Kidney (tissue), 14 donors: ENCODE data around the gene SMAD1. TPM values are rescaled to one million over a fixed set of nuclear protein-coding genes. Genes with fewer than 3 reads are reported as not detected.

Experiments used
- DNase-seq, 5 donors: peaks; one replicate each; pipeline ENCODE4 v3.0.0-alpha.2; 2013 to 2020
- FAIRE-seq: peaks from 2 replicates; lab custom pipeline; 2012; peaks lifted over from hg19 to GRCh38; lab: Jason Lieb, UNC
- H3K27ac ChIP-seq, 2 donors: one replicate each; pipeline ENCODE4 v1.7.0; 2013; ENCODE audit warnings: low read depth in 2 of 2, low read length in 2 of 2, inconsistent platforms in 1 of 2
- H3K27me3 ChIP-seq: one replicate; pipeline ENCODE4 v1.7.1; 2013; ENCODE audit warnings: low read length, inconsistent platforms; ENCODE audit not compliant: control insufficient read depth, insufficient read depth
- H3K36me3 ChIP-seq, 3 donors: one replicate each; pipeline versions ENCODE4 v1.7.0 to v1.7.1; 2013; ENCODE audit warnings: low read length in 3 of 3, control low read depth in 1 of 3, inconsistent platforms in 1 of 3; ENCODE audit not compliant: insufficient read depth in 3 of 3, control insufficient read depth in 2 of 3
- H3K4me1 ChIP-seq, 3 donors: one replicate each; pipeline versions ENCODE4 v1.7.0 to v1.7.1; 2013; ENCODE audit warnings: low read length in 3 of 3, inconsistent platforms in 1 of 3, low read depth in 1 of 3; ENCODE audit not compliant: control insufficient read depth in 2 of 3, insufficient read depth in 2 of 3
- H3K4me3 ChIP-seq, 3 donors: one replicate each; pipeline versions ENCODE4 v1.7.0 to v1.8.1; 2013; ENCODE audit warnings: low read length in 3 of 3, control low read depth in 1 of 3, inconsistent platforms in 1 of 3
- H3K9ac ChIP-seq, 3 donors: one replicate each; pipeline versions ENCODE4 v1.7.0 to v1.7.1; 2013; ENCODE audit warnings: low read length in 3 of 3, control low read depth in 1 of 3, inconsistent platforms in 1 of 3
- H3K9me3 ChIP-seq, 3 donors: one replicate each; pipeline versions ENCODE4 v1.7.0 to v1.7.1; 2013; ENCODE audit warnings: low read length in 3 of 3, control low read depth in 1 of 3, inconsistent platforms in 1 of 3; ENCODE audit not compliant: control insufficient read depth in 2 of 3, insufficient read depth in 1 of 3
- intact Hi-C: fragments of 100-400 bp; cut with DNase I; formaldehyde crosslinking; loops from one replicate; pipeline ENCODE4 v1.11.1; 2022
- polyA plus RNA-seq: library from polyadenylated mRNA; stranded (reverse); fragments of 350-450 nt; fragmentation: Illumina TruSeq; extraction: RNeasy Lipid Tissue Mini Kit (QIAGEN cat#74804); gene quantifications from one replicate; pipeline ENCODE4 v1.2.3, GENCODE V29; 2014; ENCODE audit warnings: low read depth, low replicate concordance; ENCODE audit not compliant: insufficient read depth
- total RNA-seq: library from RNA; stranded (reverse); fragmentation: NEBNext Ultra II Directional; extraction: Animal tissue kit (Norgen Biotek cat#: 25700); gene quantifications from one replicate; pipeline ENCODE4 v1.2.1, GENCODE V29; 2021
- TF ChIP-seq, protein P1 (sequence below): IDR thresholded peaks from 3 replicates; pipeline ENCODE4 v1.5.1; 2012; ENCODE audit warnings: mild to moderate bottlenecking, moderate library complexity, borderline replicate concordance; ENCODE audit not compliant: insufficient read depth; ENCODE audit errors: extremely low read depth
- donor health status: control.
- donor health status: control.
- donor health status: control.
- donor health status: control.
- donor health status: control.
- donor health status: DM: yes; HTN: yes; CAD: no.
- donor health status: Normal renal cell carcinoma (clear cell type).

SMAD1 gene
- total and polyA plus RNA-seq, 2 donors from 2014 or later, result 8.9 to 39.5 TPM

DNA sequence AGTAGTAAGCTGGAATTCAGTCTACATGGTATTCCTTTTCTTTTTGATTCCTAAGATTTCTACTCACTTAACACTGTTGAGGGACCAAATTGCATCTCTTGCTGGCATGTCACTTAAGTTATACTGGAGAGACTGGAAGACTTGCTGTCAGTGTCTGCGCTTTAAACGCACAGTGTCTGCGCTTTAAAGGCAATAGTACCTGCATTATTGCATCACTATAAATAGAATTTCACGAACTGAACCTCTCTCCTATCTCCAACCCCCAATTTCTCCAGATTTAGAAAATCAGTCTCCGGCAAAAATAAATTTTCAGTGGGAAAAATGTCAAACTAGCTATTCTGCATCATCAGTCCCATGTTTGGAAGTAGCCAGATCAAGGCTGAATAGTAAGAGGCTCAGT lies 21.2 kb downstream of the SMAD1 start:
- peaks cover 4 to 14% (median 10%) of the 10 kb centered on the region in 3 donors for H3K4me1 ChIP-seq
- TF ChIP-seq, protein P1, sequence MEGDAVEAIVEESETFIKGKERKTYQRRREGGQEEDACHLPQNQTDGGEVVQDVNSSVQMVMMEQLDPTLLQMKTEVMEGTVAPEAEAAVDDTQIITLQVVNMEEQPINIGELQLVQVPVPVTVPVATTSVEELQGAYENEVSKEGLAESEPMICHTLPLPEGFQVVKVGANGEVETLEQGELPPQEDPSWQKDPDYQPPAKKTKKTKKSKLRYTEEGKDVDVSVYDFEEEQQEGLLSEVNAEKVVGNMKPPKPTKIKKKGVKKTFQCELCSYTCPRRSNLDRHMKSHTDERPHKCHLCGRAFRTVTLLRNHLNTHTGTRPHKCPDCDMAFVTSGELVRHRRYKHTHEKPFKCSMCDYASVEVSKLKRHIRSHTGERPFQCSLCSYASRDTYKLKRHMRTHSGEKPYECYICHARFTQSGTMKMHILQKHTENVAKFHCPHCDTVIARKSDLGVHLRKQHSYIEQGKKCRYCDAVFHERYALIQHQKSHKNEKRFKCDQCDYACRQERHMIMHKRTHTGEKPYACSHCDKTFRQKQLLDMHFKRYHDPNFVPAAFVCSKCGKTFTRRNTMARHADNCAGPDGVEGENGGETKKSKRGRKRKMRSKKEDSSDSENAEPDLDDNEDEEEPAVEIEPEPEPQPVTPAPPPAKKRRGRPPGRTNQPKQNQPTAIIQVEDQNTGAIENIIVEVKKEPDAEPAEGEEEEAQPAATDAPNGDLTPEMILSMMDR, result no peak
- H3K36me3 ChIP-seq, result no peaks in the 10 kb centered on the region
- intact Hi-C loops, result no loop called here
- H3K4me3 ChIP-seq, result no peak overlapping the region
- no peaks in the 10 kb centered on the region for H3K27me3 ChIP-seq
- H3K27ac ChIP-seq, result no peak overlapping the region
- no peaks in the 10 kb centered on the region for H3K9me3 ChIP-seq
- no peak overlapping the region for H3K9ac ChIP-seq
- DNase-seq (no peak), FAIRE-seq (no peak)

DNA sequence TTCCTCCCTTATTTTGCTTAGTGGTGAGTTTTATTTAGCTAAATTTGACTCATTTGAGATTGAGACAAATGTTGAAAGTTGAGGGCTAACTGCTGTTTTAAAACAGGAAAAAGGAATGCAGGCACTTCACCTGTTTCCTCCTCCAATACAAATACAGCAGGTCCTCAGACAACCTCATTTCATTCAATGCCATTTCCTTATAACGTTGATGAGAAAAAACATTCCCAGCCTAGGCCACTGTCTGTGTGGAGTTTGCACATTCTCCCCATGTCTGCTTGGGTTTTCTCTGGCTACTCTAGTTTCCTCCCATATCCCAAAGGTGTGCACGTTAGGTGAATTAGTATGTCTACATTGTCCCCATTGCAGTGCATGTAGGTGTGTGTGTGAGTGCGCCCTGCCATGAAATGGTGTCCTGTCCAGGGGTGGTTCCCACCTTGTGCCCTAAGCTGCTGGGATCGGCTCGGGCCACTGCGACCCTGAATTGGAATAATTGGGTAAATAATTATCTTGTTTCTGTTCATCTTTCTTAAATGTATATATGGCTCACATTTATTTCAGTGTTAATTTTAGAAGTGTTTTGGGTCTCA lies 21.9 kb downstream of the SMAD1 start:
- peaks cover 4 to 19% (median 10%) of the 10 kb centered on the region in 3 donors for H3K4me1 ChIP-seq
- intact Hi-C loops, result no loop called here
- H3K27me3 ChIP-seq, result no peaks in the 10 kb centered on the region
- no peaks in the 10 kb centered on the region for H3K36me3 ChIP-seq
- H3K9me3 ChIP-seq, result no peaks in the 10 kb centered on the region
- H3K27ac ChIP-seq, result no peak overlapping the region
- H3K4me3 ChIP-seq, result no peak overlapping the region
- TF ChIP-seq, protein P1, result no peak
- no peak overlapping the region for H3K9ac ChIP-seq
- no peak for DNase-seq
- FAIRE-seq, result no peak

DNA sequence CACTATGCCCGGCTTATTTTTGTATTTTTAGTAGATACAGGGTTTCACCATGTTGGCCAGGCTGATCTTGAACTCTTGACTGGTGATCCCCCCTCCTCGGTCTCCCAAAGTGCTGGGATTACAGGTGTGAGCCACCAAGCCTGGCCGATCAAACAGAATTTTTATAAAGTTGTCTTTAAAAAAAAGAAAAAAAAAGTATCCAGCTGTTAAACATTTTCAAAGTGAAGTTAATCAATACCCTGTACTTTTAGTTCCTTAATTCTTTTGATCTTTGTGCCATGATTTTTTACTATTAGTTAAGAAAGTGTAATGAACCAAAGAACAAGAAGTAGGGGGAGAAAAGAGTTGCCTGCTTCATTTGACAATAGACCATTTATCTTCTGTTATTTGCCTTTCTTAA lies 24.3 kb downstream of the SMAD1 start:
- TF ChIP-seq, protein P1, result no peak
- H3K36me3 ChIP-seq, result no peaks in the 10 kb centered on the region
- intact Hi-C loops, result no loop called here
- peaks cover 4 to 19% (median 14%) of the 10 kb centered on the region in 3 donors for H3K4me1 ChIP-seq
- peak; percentile 61 for FAIRE-seq
- H3K9me3 ChIP-seq, result no peaks in the 10 kb centered on the region
- DNase-seq, result peak in 2 of 5 donors; percentile 60 to 73
- H3K4me3 ChIP-seq, result peak overlapping the region in 1 of 3 donors; percentile 9
- no peak overlapping the region for H3K27ac ChIP-seq
- no peak overlapping the region for H3K9ac ChIP-seq
- no peaks in the 10 kb centered on the region for H3K27me3 ChIP-seq
